Measurements from ENCODE around the gene MOV10. TPM values are rescaled to one million over a fixed set of nuclear protein-coding genes. Genes with fewer than 3 reads are reported as not detected.

MOV10 gene
- total and polyA plus RNA-seq, 9 of the 15 experiments (the other 6 are each of a cell fraction or from before 2014, with no cell fraction given): 16.7 to 105 (median 49.5) TPM

GRCh38 chr1:112638110-112638428 lies 36.4 kb upstream of the MOV10 start:
- peaks cover 17 to 26% of the 10 kb centered on the region in 2 experiments for H3K4me1 ChIP-seq (replicated peaks in 1 of 2; ENCODE audit: control insufficient read depth in 2 of 2, insufficient read depth in 2 of 2, low read length in 2 of 2)
- no peak overlapping the region for H3K27ac ChIP-seq (ENCODE audit: extremely low read depth, low read depth, low read length)
- no TSS peak for BruUV-seq (replicated peaks)
- WGBS (ENCODE audit: insufficient coverage, low coverage, missing lambda C conversion rate): 87% methylated on average over 1 of the region's 1 CpG
- ChIA-PET POLR2A (interaction anchor here (0.8 to 3.4 kb wide), 8 partner anchors 7 to 37 kb away, joined by 3 to 14 read pairs (median 4); partner anchors contain the start of genes CAPZA1, MOV10 and ST7L), CTCF (ENCODE audit: low intra/inter-chr PET ratio) (no interaction called here)
- peaks cover 22% of the 10 kb centered on the region; the same call in 1 of the 3 replicates for H3K36me3 ChIP-seq (ENCODE audit: control insufficient read depth, insufficient read depth, low read length)
- DNase-seq (ENCODE audit: extremely low read depth in 1 of 4, low spot score in 3 of 4) (no peak), FAIRE-seq (no peak), ATAC-seq (no peak; the same call in 2 of the 3 replicates)
- H3K79me2 ChIP-seq (ENCODE audit: control insufficient read depth, insufficient read depth, low read length): peaks cover 84% of the 10 kb centered on the region
- no peak for TF ChIP-seq MYBL2 (IDR thresholded peaks at IDR 0.05; ENCODE audit: low read depth)
- TF ChIP-seq MYBL2 (CRISPR knock-in tag; IDR thresholded peaks at IDR 0.05; ENCODE audit: borderline replicate concordance): no peak
- no peak for TF ChIP-seq ZHX1 (conservative IDR thresholded peaks at IDR 0.05; ENCODE audit: low read length)
- TF ChIP-seq CBX3 (IDR thresholded peaks at IDR 0.05; ENCODE audit: borderline replicate concordance in 1 of 2, low read length in 2 of 2): no peak
- no peak for TF ChIP-seq MXD1 (CRISPR knock-in tag; IDR thresholded peaks at IDR 0.05; ENCODE audit: borderline replicate concordance, poor library complexity, severe bottlenecking)
- no peak for TF ChIP-seq C11orf30 (IDR thresholded peaks at IDR 0.05; ENCODE audit: low read depth)
- TF ChIP-seq DMBX1 (CRISPR knock-in tag; IDR thresholded peaks at IDR 0.05; ENCODE audit: borderline replicate concordance): no peak
- no peak for TF ChIP-seq SP1 (CRISPR knock-in tag; IDR thresholded peaks at IDR 0.05)
- no peak for TF ChIP-seq NFATC3 (IDR thresholded peaks at IDR 0.05)
- TF ChIP-seq KHSRP (IDR thresholded peaks at IDR 0.05): no peak
- TF ChIP-seq FOS (IDR thresholded peaks at IDR 0.05; ENCODE audit: extremely low read depth, insufficient read length): no peak
- TF ChIP-seq SIX5 (IDR thresholded peaks at IDR 0.05; ENCODE audit: borderline replicate concordance in 1 of 2, insufficient read depth in 1 of 2, low read depth in 1 of 2, low read length in 2 of 2): no peak
- no peak for TF ChIP-seq BCL6 (CRISPR knock-in tag; IDR thresholded peaks at IDR 0.05)
- TF ChIP-seq KDM2B (CRISPR knock-in tag; IDR thresholded peaks at IDR 0.05): no peak
- no peak for TF ChIP-seq NR2C2 (CRISPR knock-in tag; IDR thresholded peaks at IDR 0.05)
- TF ChIP-seq NR2C2 (tag; IDR thresholded peaks at IDR 0.05): no peak
- no peak for TF ChIP-seq ZNF384 (IDR thresholded peaks at IDR 0.05; ENCODE audit: low read depth, low read length)
- TF ChIP-seq ZNF263 (CRISPR knock-in tag; IDR thresholded peaks at IDR 0.05; ENCODE audit: borderline replicate concordance): no peak
- in situ Hi-C loops (cut with MboI) (no loop called here), intact Hi-C loops (cut with micrococcal nuclease) (no loop called here)
- no peak overlapping the region for H2AFZ ChIP-seq (ENCODE audit: low read depth, low read length)
- H3K4me2 ChIP-seq (ENCODE audit: insufficient read depth, low read length): no peak overlapping the region
- no peak overlapping the region for H3K4me3 ChIP-seq
- H4K20me1 ChIP-seq (replicated peaks; ENCODE audit: control insufficient read depth, insufficient read depth, low read length): peaks cover 23% of the 10 kb centered on the region
- H3K27me3 ChIP-seq (ENCODE audit: control insufficient read depth in 2 of 2, insufficient read depth in 2 of 2, low read length in 2 of 2): no peaks in the 10 kb centered on the region
- no peak overlapping the region; a peak in 1 of 4 replicates for H3K9ac ChIP-seq (ENCODE audit: insufficient read depth in 1 of 2, low read depth in 2 of 2, low read length in 2 of 2)
- H3K9me1 ChIP-seq (ENCODE audit: control insufficient read depth, insufficient read depth, low read length): no peaks in the 10 kb centered on the region
- no peaks in the 10 kb centered on the region for H3K9me3 ChIP-seq (replicated peaks; ENCODE audit: control insufficient read depth, insufficient read depth, low read depth, low read length)
